HG03108 (cell line): ENCODE measurements around the gene USP36.
"Not testable (repeated sequence)": the region's sequence is repeated elsewhere in the genome, so short reads cannot be mapped to it uniquely, and the experiment has no call there.

Experiments
- ATAC-seq: cut with Tn5 transposase; IDR thresholded peaks from one replicate; pipeline ENCODE4 v1.9.1; 2021; ENCODE audit warnings: moderate library complexity; ENCODE audit not compliant: unreplicated experiment

The USP36 gene

GRCh38 chr17:78840780-78841611 lies at the start of gene USP36:
Gene USP36, minus strand, starts transcription at chr17:78840814. Its CDS starts 4,451 bp downstream, at chr17:78836363.
- peak; percentile 86 for ATAC-seq

- ATAC-seq, result not testable (repeated sequence)
These were observed 49.5 kb upstream of the USP36 start for GRCh38 chr17:78890096-78890495.

GRCh38 chr17:78889531-78889930 lies 48.9 kb upstream of the USP36 start:
- no peak for ATAC-seq

- no peak for ATAC-seq
These were observed 48.4 kb upstream of the USP36 start for GRCh38 chr17:78888941-78889518.

GRCh38 chr17:78886954-78887353 lies 46.3 kb upstream of the USP36 start:
- ATAC-seq, result no peak

- ATAC-seq, result no peak
These were observed 45.3 kb upstream of the USP36 start for GRCh38 chr17:78885956-78886355.

GRCh38 chr17:78884876-78885667 lies 44.5 kb upstream of the USP36 start:
- no peak for ATAC-seq

- no peak for ATAC-seq
These were observed 43.7 kb upstream of the USP36 start for GRCh38 chr17:78884148-78884825.

GRCh38 chr17:78883533-78884131 lies 43.0 kb upstream of the USP36 start:
- no peak for ATAC-seq

GRCh38 chr17:78883089-78883532 lies 42.5 kb upstream of the USP36 start:
- ATAC-seq, result no peak

- ATAC-seq, result no peak
These were observed 42.0 kb upstream of the USP36 start for GRCh38 chr17:78882540-78883088.

- ATAC-seq, result no peak
These were observed 39.1 kb upstream of the USP36 start for GRCh38 chr17:78879635-78880186.

- no peak for ATAC-seq
These were observed 38.4 kb upstream of the USP36 start for GRCh38 chr17:78878871-78879527.

GRCh38 chr17:78878261-78878660 lies 37.6 kb upstream of the USP36 start:
- no peak for ATAC-seq

GRCh38 chr17:78876954-78877517 lies 36.4 kb upstream of the USP36 start:
- not testable (repeated sequence) for ATAC-seq

GRCh38 chr17:78876094-78876597 lies 35.5 kb upstream of the USP36 start:
- ATAC-seq, result no peak

- no peak for ATAC-seq
These were observed 34.9 kb upstream of the USP36 start for GRCh38 chr17:78875363-78876093.
